OCI-LY1 (cell line): ENCODE measurements around the gene ST3GAL4.

Experiments used
- H2AFZ ChIP-seq: fragments of 200-600 bp; sonication (generic), shearing (Covaris generic); 2 replicates; pipeline ENCODE4 v1.6.0; 2014; ENCODE audit warnings: antibody characterized with exemption, mild to moderate bottlenecking, low read length
- H3F3A ChIP-seq: fragments of 200-600 bp; sonication (generic), shearing (Covaris generic); 2 replicates; pipeline ENCODE4 v1.6.0; 2014; ENCODE audit warnings: mild to moderate bottlenecking, antibody characterized with exemption, low read length, moderate library complexity; ENCODE audit not compliant: insufficient read depth
- H3K27ac ChIP-seq: fragments of 200-600 bp; sonication (generic); 2 replicates; pipeline ENCODE4 v1.5.1; 2014; ENCODE audit warnings: low read length, mixed run types, mild to moderate bottlenecking, low read depth; ENCODE audit not compliant: poor library complexity, severe bottlenecking
- H3K27me3 ChIP-seq: fragments of 200-600 bp; sonication (generic); 2 replicates; pipeline ENCODE4 v1.6.0; 2014; ENCODE audit warnings: antibody characterized with exemption, mild to moderate bottlenecking, low read length, moderate library complexity; ENCODE audit not compliant: insufficient read depth
- H3K36me3 ChIP-seq: fragments of 200-600 bp; sonication (generic); 2 replicates; pipeline ENCODE4 v1.6.1; 2014; ENCODE audit warnings: mild to moderate bottlenecking, antibody characterized with exemption, low read length, moderate library complexity, mixed read lengths; ENCODE audit not compliant: insufficient read depth
- H3K4me1 ChIP-seq: fragments of 200-600 bp; sonication (generic); 2 replicates; pipeline ENCODE4 v1.5.1; 2014; ENCODE audit warnings: mild to moderate bottlenecking, low read length, moderate library complexity; ENCODE audit not compliant: insufficient read depth, severe bottlenecking
- H3K4me2 ChIP-seq: fragments of 200-600 bp; sonication (generic), shearing (Covaris generic); 2 replicates; pipeline ENCODE4 v1.6.1; 2014; ENCODE audit warnings: low read length
- H3K4me3 ChIP-seq: fragments of 200-600 bp; sonication (generic); 2 replicates; pipeline ENCODE4 v1.5.1; 2014; ENCODE audit warnings: low read length, low read depth, mild to moderate bottlenecking, mixed read lengths; ENCODE audit not compliant: poor library complexity, severe bottlenecking
- H3K79me2 ChIP-seq: fragments of 200-600 bp; shearing (Covaris generic); 2 replicates; pipeline ENCODE4 v1.6.1; 2016; ENCODE audit warnings: mixed run types, low read length, mixed read lengths; ENCODE audit not compliant: insufficient read depth
- H3K9ac ChIP-seq: fragments of 200-600 bp; sonication (generic), shearing (Covaris generic); 2 replicates; pipeline ENCODE4 v1.6.1; 2014; ENCODE audit warnings: mild to moderate bottlenecking, low read length, mixed read lengths
- H3K9me2 ChIP-seq: fragments of 200-600 bp; sonication (generic), shearing (Covaris generic); 2 replicates; pipeline ENCODE4 v1.6.1; 2014; ENCODE audit warnings: low read depth, mild to moderate bottlenecking, low read length, mixed read lengths
- H3K9me3 ChIP-seq: fragments of 200-600 bp; shearing (Covaris generic); 2 replicates; pipeline ENCODE4 v1.6.1; 2014; ENCODE audit warnings: low read length, mixed read lengths
- H4K20me1 ChIP-seq: fragments of 200-600 bp; sonication (generic), shearing (Covaris generic); 2 replicates; pipeline ENCODE4 v1.6.0; 2016; ENCODE audit warnings: mild to moderate bottlenecking, low read length; ENCODE audit not compliant: insufficient read depth
- CTCF ChIP-seq: fragments of 200-600 bp; sonication (generic), shearing (Covaris generic); IDR thresholded peaks from 2 replicates; pipeline ENCODE4 v1.5.1; 2017; ENCODE audit warnings: mild to moderate bottlenecking, antibody characterized with exemption, low read length, moderate library complexity, mixed read lengths
- EZH2 ChIP-seq: fragments of 200-600 bp; sonication (generic), shearing (Covaris generic); IDR thresholded peaks from 2 replicates; pipeline ENCODE4 v1.8.0; 2017; ENCODE audit warnings: borderline replicate concordance, mixed run types, mild to moderate bottlenecking, antibody characterized with exemption, low read length, moderate library complexity, mixed read lengths

ST3GAL4 gene

GRCh38 chr11:126421271-126421671, 65.8 kb downstream of the ST3GAL4 start:
- no peaks in the 10 kb centered on the region for H4K20me1 ChIP-seq
- H3K79me2 ChIP-seq, result no peaks in the 10 kb centered on the region
- H3K4me2 ChIP-seq, result no peak overlapping the region
- no peaks in the 10 kb centered on the region for H3K9me3 ChIP-seq
- no peak overlapping the region for H3K9ac ChIP-seq
- TF ChIP-seq CTCF, result no peak
- no peak for TF ChIP-seq EZH2
- H3F3A ChIP-seq, result no peaks in the 10 kb centered on the region
- H3K27ac ChIP-seq, result no peak overlapping the region
- H3K36me3 ChIP-seq, result no peaks in the 10 kb centered on the region
- no peak overlapping the region for H2AFZ ChIP-seq
- no peak overlapping the region for H3K4me3 ChIP-seq
- peaks cover 7% of the 10 kb centered on the region for H3K4me1 ChIP-seq
- no peaks in the 10 kb centered on the region for H3K9me2 ChIP-seq
- H3K27me3 ChIP-seq, result peaks cover 1% of the 10 kb centered on the region; the same call in 1 of the 2 replicates

- H3K27ac ChIP-seq, result no peak overlapping the region
- H3K4me1 ChIP-seq, result no peaks in the 10 kb centered on the region
- no peak overlapping the region for H3K9ac ChIP-seq
- peaks cover 3% of the 10 kb centered on the region; the same call in 1 of the 2 replicates for H3K27me3 ChIP-seq
- H3K9me2 ChIP-seq, result no peaks in the 10 kb centered on the region
- no peaks in the 10 kb centered on the region for H3K9me3 ChIP-seq
- H3F3A ChIP-seq, result no peaks in the 10 kb centered on the region
- H3K79me2 ChIP-seq, result no peaks in the 10 kb centered on the region
- no peaks in the 10 kb centered on the region for H4K20me1 ChIP-seq
- H3K4me3 ChIP-seq, result no peak overlapping the region
- no peak overlapping the region for H2AFZ ChIP-seq
- no peaks in the 10 kb centered on the region for H3K36me3 ChIP-seq
- no peak overlapping the region for H3K4me2 ChIP-seq
- TF ChIP-seq CTCF (no peak), EZH2 (no peak)
Measured at GRCh38 chr11:126422446-126422845, 67.0 kb downstream of the ST3GAL4 start.

GRCh38 chr11:126423154-126423553, 67.7 kb downstream of the ST3GAL4 start:
- H3K9me2 ChIP-seq, result no peaks in the 10 kb centered on the region

More at GRCh38 chr11:126423154-126423553, 67.7 kb downstream of the ST3GAL4 start:
- no peak overlapping the region for H3K9ac ChIP-seq
- H3K4me1 ChIP-seq, result no peaks in the 10 kb centered on the region
- no peaks in the 10 kb centered on the region for H3F3A ChIP-seq
- TF ChIP-seq EZH2 (no peak), CTCF (no peak)
- H3K27ac ChIP-seq, result no peak overlapping the region
- H3K4me3 ChIP-seq, result no peak overlapping the region
- H3K4me2 ChIP-seq, result no peak overlapping the region
- no peaks in the 10 kb centered on the region for H3K79me2 ChIP-seq
- peaks cover 3% of the 10 kb centered on the region; the same call in 1 of the 2 replicates for H3K27me3 ChIP-seq
- H3K36me3 ChIP-seq, result no peaks in the 10 kb centered on the region
- no peaks in the 10 kb centered on the region for H3K9me3 ChIP-seq
- no peaks in the 10 kb centered on the region for H4K20me1 ChIP-seq
- no peak overlapping the region for H2AFZ ChIP-seq
